Peyer's patch (tissue), 4 donors: ENCODE results near the gene PLCXD3. TPM values are rescaled to one million over a fixed set of nuclear protein-coding genes. Genes with fewer than 3 reads are reported as not detected.
"Not testable (repeated sequence)": the region's sequence is repeated elsewhere in the genome, so short reads cannot be mapped to it uniquely, and the experiment has no call there.

Source experiments
- DNase-seq, 3 donors: peaks; one replicate each; pipeline ENCODE4 v3.0.0-alpha.2; 2017 to 2019
- H3K27ac ChIP-seq, 4 donors: fragments of 200-600 bp; sonication (generic); one replicate each; pipeline ENCODE4 v1.5.1; 2016 to 2019
- H3K27me3 ChIP-seq, 2 donors: fragments of 200-600 bp; sonication (generic); one replicate each; pipeline ENCODE4 v1.5.1; 2019
- H3K36me3 ChIP-seq, 3 donors: fragments of 200-600 bp; sonication (generic); one replicate each; pipeline ENCODE4 v1.5.1; 2016 to 2019
- H3K4me1 ChIP-seq, 4 donors: fragments of 200-600 bp; sonication (generic); one replicate each; pipeline ENCODE4 v1.5.1; 2016 to 2019
- H3K4me3 ChIP-seq, 4 donors: fragments of 200-600 bp; sonication (generic); 1 replicate in 3 of 4; 2 replicates in 1 of 4; pipeline ENCODE4 v1.5.1; 2016 to 2019; ENCODE audit warnings: mild to moderate bottlenecking in 1 of 4
- H3K9me3 ChIP-seq, 4 donors: fragments of 200-600 bp; sonication (generic); one replicate each; pipeline ENCODE4 v1.5.1; 2016 to 2019; ENCODE audit warnings: mild to moderate bottlenecking in 1 of 4
- POLR2A ChIP-seq, 2 donors: fragments of 450-650 bp; IDR thresholded peaks; one replicate each; pipeline ENCODE4 v1.5.1; 2017; ENCODE audit warnings: antibody characterized with exemption in 2 of 2, mild to moderate bottlenecking in 2 of 2, moderate library complexity in 2 of 2
- total RNA-seq, 4 donors: library from RNA; depleted of rRNA; stranded (reverse); fragments of >200 nt; gene quantifications; one replicate each; pipeline ENCODE4 v1.1.0, GENCODE V29; 2016
- TF ChIP-seq, protein P1 (sequence below), 6 experiments: fragments of 450-650 bp in 4 of 6; fragments of 200-600 bp in 2 of 6; sonication (generic) in 1 of 6; IDR thresholded peaks; one replicate each; pipeline ENCODE4 v1.5.1; 2017 to 2019; ENCODE audit warnings: antibody characterized with exemption in 6 of 6, mild to moderate bottlenecking in 3 of 6, moderate library complexity in 1 of 6

PLCXD3 gene
- total RNA-seq, 4 donors from 2014 or later: 0.83 to 2.8 (median 1.6) TPM

DNA sequence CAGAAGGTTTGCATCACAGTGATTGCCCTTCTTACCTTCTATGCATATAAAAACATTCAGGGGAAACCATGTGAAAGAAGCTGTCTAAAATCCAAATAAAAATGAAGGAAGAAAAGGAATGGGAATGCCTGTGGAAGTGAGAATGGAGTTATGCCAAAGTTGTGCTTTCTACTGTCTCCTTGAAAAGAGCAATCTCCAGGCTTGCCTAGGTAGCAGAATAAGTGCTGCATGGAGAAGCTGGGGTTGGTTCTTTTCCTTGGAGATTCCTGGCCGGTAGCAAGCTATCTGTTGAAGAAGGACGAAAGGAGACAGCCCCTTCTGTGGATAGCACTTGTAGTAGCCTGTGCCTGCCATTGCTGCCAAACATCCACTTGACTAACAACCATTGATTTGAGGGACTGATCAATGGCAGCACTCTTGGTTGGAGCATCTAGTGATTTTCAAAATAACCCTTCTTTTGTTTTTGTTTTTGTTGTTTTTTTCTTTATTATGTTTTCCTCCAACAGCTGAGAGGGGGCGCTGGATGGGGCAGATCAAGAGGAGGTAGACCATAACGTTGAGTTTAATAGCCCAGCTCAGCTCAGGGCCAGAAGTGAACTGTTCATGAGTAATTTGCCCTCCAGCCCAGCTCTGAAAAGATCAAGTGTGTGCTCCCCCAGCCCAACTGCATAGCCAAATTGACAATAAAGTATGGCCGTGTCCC is 1.6 kb downstream of the PLCXD3 start:
- H3K4me3 ChIP-seq: no peak overlapping the region
- DNase-seq: no peak
- no peaks in the 10 kb centered on the region for H3K36me3 ChIP-seq
- H3K27me3 ChIP-seq: no peaks in the 10 kb centered on the region
- H3K4me1 ChIP-seq: peaks cover 0 to 6% (median 0%) of the 10 kb centered on the region in 4 donors
- TF ChIP-seq, protein P1, sequence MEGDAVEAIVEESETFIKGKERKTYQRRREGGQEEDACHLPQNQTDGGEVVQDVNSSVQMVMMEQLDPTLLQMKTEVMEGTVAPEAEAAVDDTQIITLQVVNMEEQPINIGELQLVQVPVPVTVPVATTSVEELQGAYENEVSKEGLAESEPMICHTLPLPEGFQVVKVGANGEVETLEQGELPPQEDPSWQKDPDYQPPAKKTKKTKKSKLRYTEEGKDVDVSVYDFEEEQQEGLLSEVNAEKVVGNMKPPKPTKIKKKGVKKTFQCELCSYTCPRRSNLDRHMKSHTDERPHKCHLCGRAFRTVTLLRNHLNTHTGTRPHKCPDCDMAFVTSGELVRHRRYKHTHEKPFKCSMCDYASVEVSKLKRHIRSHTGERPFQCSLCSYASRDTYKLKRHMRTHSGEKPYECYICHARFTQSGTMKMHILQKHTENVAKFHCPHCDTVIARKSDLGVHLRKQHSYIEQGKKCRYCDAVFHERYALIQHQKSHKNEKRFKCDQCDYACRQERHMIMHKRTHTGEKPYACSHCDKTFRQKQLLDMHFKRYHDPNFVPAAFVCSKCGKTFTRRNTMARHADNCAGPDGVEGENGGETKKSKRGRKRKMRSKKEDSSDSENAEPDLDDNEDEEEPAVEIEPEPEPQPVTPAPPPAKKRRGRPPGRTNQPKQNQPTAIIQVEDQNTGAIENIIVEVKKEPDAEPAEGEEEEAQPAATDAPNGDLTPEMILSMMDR (IDR thresholded peaks at IDR 0.05): no peak
- no peak for TF ChIP-seq POLR2A (IDR thresholded peaks at IDR 0.05)
- H3K9me3 ChIP-seq: no peaks in the 10 kb centered on the region
- no peak overlapping the region for H3K27ac ChIP-seq

DNA sequence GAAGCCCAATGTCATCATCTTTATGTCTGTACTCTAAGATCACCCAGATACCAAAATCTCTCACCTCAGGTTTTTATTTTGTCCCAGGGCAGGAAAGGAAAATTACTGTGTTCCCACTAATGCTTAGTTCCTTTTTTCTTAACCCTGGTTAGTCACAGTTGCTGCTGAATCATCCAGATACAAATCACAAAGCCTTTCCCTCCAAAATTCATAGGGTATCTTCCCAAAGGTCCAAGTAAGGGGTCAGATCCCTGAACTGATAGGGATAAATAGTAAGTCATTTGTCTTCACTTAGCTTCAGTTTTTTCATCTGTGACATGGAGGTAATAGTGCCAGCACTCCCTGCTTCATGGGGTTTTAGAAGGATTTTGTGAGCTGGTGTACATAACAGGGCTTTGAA is 2.2 kb downstream of the PLCXD3 start:
- no peaks in the 10 kb centered on the region for H3K9me3 ChIP-seq
- peaks cover 0 to 6% (median 0%) of the 10 kb centered on the region in 4 donors for H3K4me1 ChIP-seq
- H3K27ac ChIP-seq: no peak overlapping the region
- no peak overlapping the region for H3K4me3 ChIP-seq
- H3K36me3 ChIP-seq: no peaks in the 10 kb centered on the region
- TF ChIP-seq, protein P1 (IDR thresholded peaks at IDR 0.05): no peak
- TF ChIP-seq POLR2A (IDR thresholded peaks at IDR 0.05): no peak
- no peaks in the 10 kb centered on the region for H3K27me3 ChIP-seq
- no peak for DNase-seq

DNA sequence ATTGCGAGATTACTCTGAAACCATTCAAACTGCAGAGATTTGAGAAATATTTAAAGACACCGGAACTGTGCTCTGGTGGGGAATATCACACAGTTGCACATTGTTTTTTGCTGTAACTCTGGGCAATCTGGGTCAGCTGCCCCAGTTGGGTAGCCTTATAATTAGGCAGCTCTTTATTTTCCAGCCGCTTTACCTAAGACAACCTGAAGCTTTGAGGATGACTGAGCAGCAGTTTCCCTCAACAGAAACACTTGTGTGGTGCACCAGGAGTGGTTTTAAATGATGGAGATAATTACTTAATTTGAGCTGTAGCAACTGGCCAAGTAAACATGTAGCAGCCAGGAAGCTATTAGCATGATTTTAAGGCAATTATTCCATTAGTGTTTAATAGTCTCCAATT is 2.9 kb downstream of the PLCXD3 start:
- Histone ChIP-seq H3K4me1 (peaks cover 0 to 6% (median 0%) of the 10 kb centered on the region in 4 donors), H3K27ac (no peak overlapping the region), H3K36me3 (no peaks in the 10 kb centered on the region), H3K4me3 (no peak overlapping the region), H3K27me3 (no peaks in the 10 kb centered on the region), H3K9me3 (no peaks in the 10 kb centered on the region)
- TF ChIP-seq, protein P1 (IDR thresholded peaks at IDR 0.05): no peak
- TF ChIP-seq POLR2A (IDR thresholded peaks at IDR 0.05): no peak
- DNase-seq: no peak

DNA sequence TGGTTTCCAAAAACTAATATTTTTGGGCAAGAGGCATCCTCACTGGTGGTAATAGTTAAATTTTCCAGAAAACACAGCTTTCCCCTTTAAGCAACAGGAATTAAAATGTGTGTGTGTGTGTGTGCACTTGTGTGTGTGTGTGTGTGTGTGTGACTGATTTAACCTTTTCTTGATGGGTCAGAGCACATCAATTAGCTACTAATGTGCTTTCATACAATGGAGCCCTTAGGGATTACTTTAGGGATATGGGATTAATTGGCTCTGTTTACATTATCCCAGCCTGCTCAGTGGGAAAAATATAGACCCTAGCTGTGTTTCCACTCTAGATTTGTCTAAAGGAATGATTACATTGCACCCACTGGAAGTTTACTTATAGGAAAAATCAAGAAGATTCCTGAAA is 6.5 kb downstream of the PLCXD3 start:
- H3K27ac ChIP-seq: no peak overlapping the region
- H3K4me3 ChIP-seq: no peak overlapping the region
- no peaks in the 10 kb centered on the region for H3K27me3 ChIP-seq
- TF ChIP-seq, protein P1 (IDR thresholded peaks at IDR 0.05): no peak
- TF ChIP-seq POLR2A (IDR thresholded peaks at IDR 0.05): no peak
- no peaks in the 10 kb centered on the region for H3K9me3 ChIP-seq
- no peaks in the 10 kb centered on the region for H3K36me3 ChIP-seq
- H3K4me1 ChIP-seq: no peaks in the 10 kb centered on the region
- DNase-seq: no peak

DNA sequence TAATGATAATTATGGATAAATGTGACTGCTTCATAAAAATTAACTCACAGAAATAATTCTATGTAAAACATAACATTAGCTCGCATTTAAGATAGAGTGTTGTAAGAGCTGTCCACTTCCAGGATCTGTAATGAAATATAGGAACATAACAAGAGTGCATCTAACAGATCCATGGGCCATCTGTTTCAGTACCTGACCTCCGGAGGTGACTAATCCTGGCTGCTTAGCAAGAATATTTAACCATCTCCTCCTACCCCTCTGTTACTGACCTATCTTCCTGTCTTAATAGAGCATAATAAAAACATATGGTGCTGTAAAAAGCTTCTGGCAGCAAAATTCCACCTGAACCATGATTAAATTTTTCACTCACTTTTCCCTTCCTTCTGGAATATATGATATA is 7.1 kb downstream of the PLCXD3 start:
- Histone ChIP-seq H3K27me3 (no peaks in the 10 kb centered on the region), H3K27ac (no peak overlapping the region), H3K36me3 (no peaks in the 10 kb centered on the region), H3K9me3 (no peaks in the 10 kb centered on the region), H3K4me3 (no peak overlapping the region), H3K4me1 (no peaks in the 10 kb centered on the region)
- DNase-seq: no peak
- no peak for TF ChIP-seq POLR2A (IDR thresholded peaks at IDR 0.05)
- TF ChIP-seq, protein P1 (IDR thresholded peaks at IDR 0.05): no peak

DNA sequence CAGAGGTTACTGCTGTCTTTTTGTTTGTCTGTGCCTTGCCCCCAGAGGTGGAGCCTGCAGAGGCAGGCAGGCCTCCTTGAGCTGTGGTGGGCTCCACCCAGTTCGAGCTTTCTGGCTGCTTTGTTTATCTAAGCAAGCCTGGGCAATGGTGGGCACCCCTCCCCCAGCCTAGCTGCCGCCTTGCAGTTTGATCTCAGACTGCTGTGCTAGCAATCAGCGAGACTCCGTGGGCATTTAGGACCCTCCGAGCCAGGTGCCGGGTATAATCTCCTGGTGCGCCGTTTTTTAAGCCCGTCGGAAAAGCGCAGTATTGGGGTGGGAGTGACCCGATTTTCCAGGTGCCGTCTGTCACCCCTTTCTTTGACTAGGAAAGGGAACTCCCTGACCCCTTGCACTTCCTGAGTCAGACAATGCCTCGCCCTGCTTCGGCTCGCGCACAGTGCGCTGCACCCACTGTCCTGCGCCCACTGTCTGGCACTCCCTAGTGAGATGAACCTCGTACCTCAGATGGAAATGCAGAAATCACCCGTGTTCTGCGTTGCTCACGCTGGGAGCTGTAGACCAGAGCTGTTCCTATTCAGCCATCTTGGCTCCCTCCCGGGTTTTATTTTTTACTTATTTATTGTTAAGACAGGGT is 16.8 kb downstream of the PLCXD3 start:
- not testable (repeated sequence) for H3K9me3 ChIP-seq, H3K27me3 ChIP-seq, H3K4me1 ChIP-seq, H3K36me3 ChIP-seq, DNase-seq, H3K4me3 ChIP-seq, H3K27ac ChIP-seq
